GM18507 (cell line): ENCODE measurements around the gene PJVK.

Source experiments
- DNase-seq: peaks from one replicate; pipeline ENCODE4 v3.0.0; 2011; ENCODE audit warnings: low read depth; ENCODE audit not compliant: insufficient read length; ENCODE audit errors: extremely low spot score
- FAIRE-seq: peaks from 2 replicates; lab custom pipeline; 2011; peaks lifted over from hg19 to GRCh38; lab: Jason Lieb, UNC

PJVK gene

DNA sequence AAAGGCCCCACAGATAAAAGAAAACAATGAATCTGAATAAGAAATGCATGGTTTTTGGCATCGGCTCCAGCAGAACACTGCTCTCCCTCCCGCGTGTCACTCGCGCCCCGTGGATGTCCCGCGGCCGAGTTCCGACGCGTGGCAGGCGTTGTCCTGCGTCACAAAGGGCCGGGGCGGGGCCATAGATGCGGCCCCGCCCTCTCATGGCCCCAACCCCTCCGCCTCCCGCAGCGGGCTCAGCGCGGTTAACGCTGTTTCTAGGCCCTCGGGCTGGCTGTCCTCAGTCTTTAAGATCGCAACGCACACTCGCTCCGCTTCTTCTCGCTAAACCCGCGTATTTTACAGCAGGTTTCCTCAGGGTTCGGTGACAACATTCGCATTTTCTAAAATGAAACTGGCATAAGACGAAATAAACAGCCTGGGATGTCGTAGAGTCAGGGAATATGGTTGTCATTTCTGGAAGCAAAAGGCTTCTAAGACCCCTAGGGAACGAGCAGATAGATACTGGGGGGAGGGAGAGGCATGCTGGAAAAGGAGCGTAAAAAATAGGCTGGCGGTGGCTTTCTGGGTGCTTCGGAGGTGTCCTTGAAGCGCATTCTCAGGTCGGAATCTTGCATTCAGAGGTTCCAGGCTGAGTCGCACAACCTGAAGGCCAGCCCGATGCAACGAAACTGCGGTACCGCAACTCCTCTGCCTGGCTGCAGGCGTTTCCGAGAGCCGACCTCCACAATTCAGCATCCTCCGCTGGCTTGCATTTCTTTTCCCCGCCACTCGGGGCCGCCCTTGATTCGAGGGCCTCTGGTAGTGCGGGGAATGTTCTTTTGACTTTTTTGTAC is 27.5 kb downstream of the PJVK start, which contains the start of gene FKBP7:
FKBP7 (minus strand) TSS at position 162 of the 836 bp plus-strand sequence; CDS start at position 61, 101 bp downstream.
- DNase-seq = peak; percentile 62
- peak; percentile 84 for FAIRE-seq

DNA sequence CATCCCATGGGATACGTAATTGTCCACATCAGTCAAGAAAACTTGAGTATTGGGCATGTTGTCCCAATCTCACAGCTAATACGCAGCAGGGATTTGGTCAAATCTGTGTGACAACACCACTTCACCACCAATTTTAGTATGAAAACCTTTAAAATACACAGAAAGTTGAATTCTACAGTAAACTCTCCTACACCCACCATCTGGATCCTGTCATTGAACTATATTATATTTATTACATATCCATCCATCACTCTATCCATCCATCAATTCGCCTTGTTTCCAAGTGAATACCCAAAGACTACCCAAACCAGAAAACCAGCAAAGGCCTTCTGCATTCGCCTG is 28.1 kb downstream of the PJVK start:
- FAIRE-seq (no peak), DNase-seq (no peak)

DNA sequence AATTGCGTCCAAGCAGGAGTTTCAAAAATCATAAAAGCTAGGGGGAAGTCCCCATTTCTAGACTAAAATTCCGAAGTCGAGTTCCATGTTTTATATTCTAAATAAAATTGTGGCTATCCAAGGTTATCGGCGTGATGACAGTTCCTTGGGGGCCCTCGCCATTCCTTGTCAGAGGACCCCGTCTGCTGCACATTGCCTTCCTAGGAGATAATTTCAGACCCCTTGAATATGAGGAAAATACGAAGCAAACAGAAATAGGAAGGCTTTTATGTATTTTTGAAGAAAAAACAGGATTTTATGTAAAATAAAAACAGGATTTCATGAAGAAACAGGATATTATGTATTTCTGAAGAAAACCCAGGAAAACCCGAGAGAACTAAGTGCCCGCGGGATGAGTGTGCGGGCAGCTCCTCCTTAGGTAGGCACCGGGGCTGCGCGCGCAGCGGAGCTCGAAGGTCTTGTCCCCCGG is 28.6 kb downstream of the PJVK start:
- FAIRE-seq = no peak
- no peak for DNase-seq

DNA sequence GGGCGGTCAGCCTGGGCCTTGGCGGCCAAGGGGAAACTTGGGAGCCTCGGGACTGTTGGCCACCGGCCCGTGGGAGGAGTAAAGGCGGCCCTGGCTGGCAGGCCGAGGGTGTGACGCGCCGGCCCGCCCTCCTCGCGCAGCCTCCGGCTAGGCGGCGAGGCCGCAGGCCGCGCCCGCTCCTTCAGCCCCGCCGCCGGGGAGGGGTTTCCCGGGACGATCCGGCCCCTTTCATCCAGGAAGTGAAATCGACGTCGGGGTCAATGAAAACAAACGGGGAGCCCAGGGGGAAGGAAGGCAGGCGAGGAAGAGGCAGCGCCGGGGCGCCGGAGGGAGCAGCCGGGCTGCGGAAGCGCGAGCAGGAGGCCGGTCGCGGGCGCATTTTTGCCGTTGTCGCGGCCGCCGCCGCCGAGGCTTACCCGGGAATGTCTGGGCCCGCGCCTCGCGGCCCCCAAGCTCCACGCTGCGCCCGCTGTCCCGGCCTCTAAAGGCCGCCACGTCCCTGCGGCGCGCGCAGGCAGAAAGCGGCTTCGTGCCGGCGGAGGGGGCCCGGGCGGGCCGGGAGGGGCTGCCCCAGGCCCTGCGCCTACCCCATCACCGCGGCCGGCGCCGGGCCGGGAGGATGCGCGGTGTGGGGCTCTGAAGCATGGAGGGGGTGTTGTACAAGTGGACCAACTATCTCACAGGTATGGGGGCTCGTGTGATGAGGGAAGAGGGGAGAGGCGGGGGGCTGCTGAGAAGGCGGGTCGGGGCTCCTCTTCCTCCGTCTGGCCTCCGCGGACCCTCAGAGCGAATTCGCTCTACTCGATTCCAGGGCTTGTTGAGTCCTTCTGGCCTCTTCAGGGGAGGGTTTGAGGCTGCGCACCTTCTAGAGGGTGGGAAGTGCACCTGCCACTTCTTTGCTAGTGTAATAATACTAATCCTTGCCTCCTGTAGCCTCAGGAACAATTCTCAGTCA is 29.3 kb downstream of the PJVK start, which contains the start of gene PLEKHA3:
PLEKHA3 (plus strand) TSS at position 231 of the 955 bp plus-strand sequence; CDS start at position 644, 413 bp downstream.
- DNase-seq = peak; percentile 71
- FAIRE-seq = peak; percentile 84

DNA sequence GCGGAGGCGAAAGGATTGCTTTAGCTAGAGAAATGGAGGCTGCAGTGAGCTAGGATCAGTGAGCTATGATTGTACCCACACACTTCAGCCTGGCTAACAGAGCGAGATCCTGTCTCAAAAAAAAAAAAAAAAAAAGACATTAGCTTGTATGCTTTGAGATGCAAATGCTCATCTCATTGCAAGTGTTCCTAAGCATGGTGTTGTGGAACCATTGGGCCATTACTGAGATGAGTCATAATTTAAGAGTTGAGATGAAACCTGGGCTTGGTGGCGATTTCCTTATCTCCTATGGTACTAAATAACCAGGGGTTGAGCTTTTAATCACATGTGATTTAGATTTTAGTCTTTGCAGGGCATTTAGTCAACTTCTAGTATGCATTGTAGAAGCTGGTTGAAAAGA is 31.3 kb downstream of the PJVK start:
- DNase-seq (no peak), FAIRE-seq (peak; percentile 42)

DNA sequence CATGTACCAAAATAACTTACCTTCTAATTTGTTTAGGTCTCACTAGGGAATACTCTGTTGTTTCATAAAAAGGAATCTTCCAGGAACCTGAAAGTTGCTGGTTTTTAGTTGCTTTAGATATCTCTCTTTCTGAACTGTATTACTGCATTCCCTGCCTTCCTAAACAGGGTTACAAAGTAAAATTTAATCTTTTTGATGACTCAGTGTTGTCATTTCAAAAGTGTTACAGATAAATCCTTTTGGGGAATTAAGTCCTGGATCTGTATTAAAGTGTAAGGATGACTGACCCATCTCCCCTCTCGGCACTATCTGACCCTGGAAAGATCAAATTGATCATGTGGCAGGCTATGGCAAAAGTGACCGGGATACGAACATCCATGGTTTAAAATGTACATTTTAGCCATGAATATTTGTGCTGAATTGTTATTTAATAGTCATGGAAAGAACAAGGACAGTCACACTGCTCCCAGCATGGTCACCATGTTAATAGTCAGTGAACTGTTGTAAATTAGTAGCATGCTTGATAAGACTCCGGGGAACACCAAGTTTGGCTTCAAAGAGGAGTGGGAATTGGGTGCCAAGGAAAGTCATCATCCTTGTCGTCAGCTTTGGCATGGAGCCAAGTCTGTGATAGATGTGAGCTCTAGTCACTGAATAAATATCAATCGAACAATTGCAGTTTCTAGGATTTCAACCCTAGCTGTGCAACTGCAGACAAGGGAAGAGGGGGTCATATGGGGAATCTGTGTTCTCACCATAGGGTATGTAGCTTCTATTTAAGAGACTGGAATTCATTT is 33.3 kb downstream of the PJVK start:
- DNase-seq (no peak), FAIRE-seq (no peak)

DNA sequence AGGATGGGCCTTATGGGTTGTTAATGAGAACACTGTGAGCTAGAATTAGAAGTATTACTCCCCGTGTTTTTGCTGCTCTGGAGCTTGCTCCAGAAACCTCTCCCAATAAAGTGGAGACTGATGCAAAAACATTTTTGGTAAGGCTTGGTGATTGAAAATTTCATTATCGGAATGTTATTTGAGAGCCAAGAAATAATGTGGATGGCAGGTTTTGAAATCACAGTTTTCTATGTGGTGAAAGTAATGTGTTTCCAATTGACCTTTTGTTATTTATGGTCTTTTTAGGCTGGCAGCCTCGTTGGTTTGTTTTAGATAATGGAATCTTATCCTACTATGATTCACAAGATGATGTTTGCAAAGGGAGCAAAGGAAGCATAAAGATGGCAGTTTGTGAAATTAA is 34.2 kb downstream of the PJVK start:
- no peak for FAIRE-seq
- no peak for DNase-seq

DNA sequence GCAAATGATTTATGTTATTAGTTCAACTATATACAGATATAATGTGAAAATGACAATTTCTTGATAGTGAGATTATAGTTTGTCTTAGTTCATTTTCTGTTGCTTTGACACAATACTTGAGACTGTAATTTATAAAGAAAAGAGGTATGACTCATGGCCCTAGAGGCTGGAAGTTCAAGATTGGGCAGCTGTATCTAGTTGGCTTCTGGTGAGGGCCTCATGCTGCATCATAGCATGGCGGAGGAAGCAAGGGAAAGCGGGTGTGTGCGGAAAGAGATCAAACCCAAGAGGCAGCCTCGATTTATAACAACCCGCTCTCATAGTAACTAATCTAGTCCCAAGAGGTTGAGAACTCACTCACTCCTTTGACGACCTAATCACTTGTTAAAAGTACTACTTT is 40.4 kb downstream of the PJVK start:
- FAIRE-seq (no peak), DNase-seq (no peak)

DNA sequence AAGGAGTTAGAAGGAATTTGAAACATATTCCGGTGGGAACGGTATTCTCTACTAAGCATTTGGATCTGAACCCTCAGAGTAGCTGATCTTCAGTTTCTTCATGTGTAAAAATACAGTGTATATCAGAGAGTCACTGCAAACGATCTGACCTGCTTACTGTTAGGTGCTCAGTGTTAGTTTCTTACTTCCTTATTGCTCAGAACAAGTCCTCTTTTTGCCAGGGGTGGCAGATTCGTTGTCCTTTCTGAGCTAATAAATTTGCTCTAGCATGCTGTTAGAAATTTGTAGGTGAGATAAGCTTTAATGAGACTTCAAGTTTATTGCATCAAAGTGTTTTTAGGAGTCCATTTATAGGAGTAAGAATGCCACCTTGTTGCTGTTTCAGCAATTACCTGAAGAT is 44.9 kb downstream of the PJVK start:
- no peak for FAIRE-seq

DNA sequence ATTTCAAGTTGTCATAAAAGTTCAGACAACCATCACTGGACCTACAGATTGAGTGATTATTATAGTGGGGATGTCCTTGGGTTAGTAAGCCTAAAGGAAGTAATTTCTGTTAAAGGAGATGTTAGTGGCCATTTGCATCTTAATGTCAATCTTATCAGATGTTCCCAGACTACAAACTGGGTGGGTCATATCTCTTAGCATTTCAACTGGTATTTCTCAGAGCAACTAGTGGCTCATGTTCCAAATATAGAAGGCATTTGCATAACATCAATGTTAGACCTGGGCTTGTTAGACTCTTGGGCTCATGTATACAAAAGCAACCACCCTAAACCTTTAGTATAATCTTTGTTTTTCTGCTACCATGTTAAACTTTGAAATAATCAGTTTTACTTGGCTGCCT is 47.0 kb downstream of the PJVK start:
- no peak for FAIRE-seq

More for the DNA sequence above, 44.9 kb downstream of the PJVK start:
- DNase-seq = no peak

DNA sequence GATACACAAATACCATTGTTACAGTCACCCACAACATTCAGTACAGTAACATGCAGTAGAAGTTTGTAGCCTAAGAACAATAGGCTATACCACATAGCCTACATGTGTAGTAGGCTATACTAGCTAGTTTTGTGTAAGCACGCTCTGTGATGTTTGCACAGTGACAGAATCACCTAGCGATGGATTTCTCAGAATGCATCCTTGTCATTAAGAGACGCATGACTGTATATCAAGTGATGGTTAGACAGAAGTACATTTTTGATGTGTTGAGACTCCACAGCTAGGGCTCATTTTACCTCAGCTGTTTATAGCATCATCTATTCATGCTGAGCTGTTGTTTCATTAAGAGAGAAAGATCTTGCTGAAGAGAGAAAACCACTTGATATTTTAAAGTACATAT is 48.5 kb downstream of the PJVK start:
- no peak for FAIRE-seq
- DNase-seq = no peak

More for the DNA sequence above, 47.0 kb downstream of the PJVK start:
- DNase-seq = no peak

DNA sequence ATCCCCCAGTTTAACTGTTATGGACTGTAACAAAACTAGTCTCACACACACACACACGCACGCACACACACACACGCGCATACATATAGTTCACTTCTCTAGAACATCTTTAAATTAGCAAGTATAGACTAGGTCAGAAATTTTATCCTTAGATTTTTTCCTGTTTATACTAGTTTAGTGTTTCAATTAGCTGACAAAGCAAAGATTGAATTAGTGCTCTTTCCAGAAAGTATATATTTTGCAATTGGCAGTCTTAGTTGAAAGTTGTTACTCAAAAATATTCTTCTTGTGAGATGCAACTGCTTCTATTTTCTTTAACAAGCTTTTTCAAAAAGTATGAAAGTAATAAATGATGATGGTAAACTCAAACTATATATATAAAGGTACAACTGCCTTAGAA is 51.6 kb downstream of the PJVK start:
- DNase-seq (no peak), FAIRE-seq (no peak)

DNA sequence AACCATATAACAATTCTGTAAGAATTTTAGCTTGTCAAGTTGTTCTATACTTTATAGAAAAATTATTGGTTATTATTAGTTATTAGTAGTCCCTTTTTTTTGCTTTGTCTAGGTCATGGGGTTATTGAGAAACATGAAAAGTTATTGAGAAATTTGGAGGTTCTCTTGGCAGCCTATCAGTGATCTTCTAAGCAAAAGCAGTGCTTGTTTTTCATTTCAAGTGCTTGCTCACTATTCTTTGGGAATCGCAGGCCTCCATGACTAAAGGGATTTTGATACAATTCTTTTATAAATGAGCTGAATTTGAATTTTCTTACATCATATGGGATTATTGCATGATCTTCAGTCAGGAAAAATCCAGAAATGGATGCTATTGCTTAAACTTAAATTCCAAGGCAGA is 54.9 kb downstream of the PJVK start:
- FAIRE-seq = no peak

DNA sequence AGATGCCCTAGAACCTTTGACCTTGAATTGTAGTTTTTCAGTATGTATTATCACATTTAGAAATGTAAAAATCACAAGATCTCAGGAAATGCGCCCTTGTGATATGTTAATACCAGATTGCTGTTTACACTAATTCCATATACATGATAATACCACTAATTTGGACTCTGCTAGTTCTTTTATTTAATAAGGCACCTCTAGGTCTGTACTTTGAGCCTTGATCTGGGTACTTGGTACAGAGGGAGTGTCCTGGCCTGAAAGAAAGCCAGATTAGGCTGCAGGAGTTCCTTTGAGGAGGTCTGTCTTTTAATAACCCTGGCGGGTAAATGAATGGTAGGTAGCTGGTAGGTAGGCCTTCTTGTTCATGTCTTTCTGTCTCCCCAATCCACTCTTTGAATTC is 55.3 kb downstream of the PJVK start:
- DNase-seq (no peak), FAIRE-seq (no peak)

More for the DNA sequence above, 54.9 kb downstream of the PJVK start:
- no peak for DNase-seq

DNA sequence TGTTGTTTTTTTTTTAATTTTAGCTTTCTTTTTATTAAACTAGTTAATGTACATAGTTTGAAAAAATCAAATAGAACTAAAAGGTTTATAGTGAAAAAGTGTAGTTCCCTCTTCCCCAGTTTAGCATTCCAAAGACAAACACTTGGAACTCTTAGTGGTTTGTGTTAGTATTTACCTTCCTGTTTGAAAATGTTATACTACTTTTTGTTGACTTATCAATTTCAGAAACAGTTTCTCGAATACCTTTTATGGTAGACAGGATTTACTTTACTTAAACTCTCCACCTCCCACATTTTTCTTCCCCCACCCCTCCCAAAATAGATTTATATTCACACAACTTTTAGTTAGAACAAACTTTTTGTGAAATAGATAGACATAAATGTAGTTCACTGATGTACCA is 55.8 kb downstream of the PJVK start:
- DNase-seq (no peak), FAIRE-seq (no peak)

DNA sequence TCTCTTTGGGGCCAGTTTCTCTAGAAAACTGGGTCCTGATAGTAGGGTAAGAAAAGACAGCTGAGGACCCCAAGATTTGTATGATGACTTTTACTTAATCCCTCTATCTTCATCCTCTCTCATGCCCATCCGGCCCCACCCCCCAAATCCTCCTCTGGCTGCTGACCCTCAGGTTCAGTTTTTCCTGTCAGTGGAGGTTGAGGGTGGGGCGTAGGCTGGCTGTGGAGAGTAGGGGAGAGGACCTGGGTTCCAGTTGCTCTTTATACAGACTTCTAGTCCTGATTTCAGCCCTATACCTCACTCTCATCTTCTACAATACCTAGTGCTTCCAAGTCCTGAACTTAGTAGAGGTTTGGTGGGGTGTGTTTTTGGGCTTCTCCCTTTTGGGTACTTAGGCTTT is 57.5 kb downstream of the PJVK start:
- DNase-seq (no peak), FAIRE-seq (no peak)

DNA sequence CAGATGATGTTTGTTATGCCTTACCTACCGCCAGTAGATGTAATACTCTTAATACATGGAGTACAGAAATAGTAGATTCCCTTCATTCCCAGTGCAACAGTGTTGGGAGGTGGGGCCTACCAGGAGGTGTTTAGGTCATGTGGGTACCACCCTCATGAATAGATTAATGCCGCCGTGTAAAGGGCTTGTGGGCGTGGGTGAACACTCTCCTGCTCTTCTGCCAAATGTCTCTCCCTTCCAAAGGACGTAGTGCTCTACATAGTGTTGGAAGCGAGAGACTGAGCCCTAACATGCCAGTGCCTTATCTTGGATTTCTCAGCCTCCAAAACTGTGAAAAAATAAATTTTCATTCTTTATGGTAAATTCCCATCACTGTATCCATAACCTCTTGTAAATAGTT is 59.2 kb downstream of the PJVK start:
- DNase-seq = no peak
- no peak for FAIRE-seq
